Glomerular visceral epithelial cell (primary cell): ENCODE results near the gene ARPP21.

Experiments
- DNase-seq: peaks from one replicate; pipeline ENCODE4 v3.0.0-alpha.2; 2016; ENCODE audit errors: extremely low spot score

The ARPP21 gene

DNA sequence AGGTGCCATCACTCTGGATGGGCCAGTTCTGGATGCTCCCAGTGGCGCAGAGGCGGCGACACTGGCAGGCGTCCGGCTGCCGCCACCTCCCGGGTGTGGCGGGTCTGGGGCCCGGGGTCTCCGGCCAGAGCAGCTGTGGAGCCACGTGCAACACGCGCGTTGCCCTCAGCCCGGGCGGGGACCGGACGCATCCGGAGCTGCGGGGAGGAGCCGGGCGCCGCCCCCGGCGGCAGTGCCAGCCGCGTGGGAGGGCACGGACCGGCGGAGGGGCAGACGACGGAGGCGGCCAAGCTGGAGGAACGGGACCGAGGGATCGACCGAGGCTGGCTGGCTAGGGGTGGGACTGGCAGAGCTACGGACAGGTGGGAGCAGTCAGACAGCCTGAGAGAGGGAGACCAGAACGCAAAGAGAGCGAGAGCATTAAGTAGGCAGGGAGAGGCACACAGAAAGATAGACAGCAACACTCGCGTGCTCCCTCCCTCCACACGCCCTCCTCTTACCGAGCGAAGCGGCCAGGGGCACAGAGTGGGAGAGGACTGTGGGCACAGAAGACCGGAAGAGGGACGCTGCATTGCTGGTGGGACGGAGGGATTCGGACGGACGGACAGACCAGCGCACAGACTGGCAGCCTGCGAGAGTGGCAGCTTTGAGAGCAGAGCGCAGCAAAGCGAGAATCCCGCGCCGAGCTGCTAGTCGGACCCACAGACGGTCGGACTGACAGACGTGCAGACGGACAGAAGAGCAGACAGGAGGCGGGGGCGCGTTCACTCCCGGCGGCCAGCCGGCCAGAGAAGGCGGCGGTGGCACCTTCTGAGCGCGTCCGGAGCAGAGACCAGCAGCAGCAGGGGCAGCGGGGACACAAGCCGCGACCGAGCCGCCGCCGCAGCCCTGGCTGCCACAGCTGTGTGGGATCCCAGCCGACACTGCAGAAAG lies at the start of gene ARPP21:
Gene ARPP21, plus strand, starts transcription at position 272 of the 933 bp plus-strand sequence. CDS start 42,227 bp downstream, outside the sequence.
- DNase-seq, result peak; percentile 46

DNA sequence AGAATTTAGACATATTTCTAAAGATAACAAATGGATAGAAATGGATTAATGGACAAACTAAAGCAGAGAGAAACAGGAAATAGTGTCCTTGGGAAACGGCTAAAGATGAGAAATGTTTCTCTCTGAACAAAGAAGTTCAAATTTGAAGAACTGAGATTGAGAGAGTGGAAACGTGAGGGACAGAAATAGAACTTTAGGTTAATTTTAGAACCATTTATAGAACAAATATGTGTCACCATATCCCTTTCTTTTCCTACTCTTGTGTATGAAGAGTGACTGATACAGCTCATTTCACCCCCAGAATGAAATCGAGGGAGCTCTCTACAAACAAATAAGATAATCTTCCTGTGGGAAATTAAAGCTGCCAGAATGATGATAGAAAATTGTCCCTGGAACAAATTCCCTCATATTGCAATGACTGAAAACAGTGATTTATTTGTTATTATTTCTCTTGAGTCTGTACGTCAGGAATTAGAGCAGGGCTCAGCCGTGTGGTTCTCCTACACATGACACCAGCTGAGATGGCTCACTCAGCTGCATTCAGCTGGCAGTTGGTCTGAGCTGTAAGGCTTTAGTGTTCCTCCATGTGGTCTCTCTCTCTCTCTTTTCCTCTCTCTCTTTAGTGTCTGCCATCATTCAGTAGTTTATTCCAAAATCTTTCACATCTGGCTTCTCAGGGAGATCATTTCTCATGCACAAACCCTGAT lies 46.6 kb upstream of the ARPP21 start:
- no peak for DNase-seq

DNA sequence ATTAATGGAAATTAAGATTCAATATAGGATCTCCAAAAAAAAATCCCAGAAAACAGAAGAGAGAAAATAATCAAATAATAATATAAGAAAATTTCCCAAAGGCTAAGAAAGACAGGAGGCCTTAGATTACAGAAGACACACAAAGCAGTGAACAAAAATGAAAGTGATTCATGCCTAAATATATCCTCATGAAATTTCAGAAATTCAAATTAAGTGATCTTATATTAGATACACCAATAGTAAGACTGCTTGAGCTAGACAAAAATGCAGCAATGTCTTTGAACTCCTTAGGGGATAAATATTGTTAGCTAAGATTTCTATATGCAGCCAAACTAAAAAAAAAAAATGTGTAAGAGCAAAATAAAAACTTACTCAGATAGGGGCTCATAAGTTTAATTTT lies 44.6 kb upstream of the ARPP21 start:
- DNase-seq, result no peak

DNA sequence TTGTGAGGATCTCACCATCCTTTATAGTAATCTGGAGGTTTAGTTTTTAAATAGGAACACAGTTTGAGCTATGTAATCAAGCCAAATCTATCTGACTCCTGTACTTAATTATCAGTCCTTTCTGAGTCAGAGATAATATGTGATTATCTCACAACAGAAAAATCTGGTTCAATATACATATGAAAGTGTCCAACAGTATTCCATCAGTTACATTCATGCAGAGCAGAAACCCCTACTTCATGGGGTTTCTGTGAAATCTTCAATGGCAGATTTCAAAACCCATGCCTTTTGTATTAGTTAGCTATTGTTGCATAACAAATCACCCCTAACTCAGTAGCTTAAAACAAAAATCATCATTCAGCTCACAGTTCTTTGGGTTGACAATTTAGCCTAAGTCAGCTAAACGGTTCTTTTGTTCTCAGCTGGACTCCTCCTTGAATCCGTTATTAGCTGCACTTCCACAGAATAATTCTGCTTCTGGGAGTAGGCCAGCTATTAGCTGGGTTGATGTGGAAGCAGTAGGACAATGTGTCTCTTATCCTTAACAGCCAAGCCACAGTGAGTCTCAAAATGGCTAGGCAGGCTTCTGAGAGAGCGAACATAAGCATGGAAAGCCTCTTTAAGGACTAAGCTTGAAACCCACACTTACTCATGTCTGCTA lies 42.9 kb upstream of the ARPP21 start:
- DNase-seq, result no peak

DNA sequence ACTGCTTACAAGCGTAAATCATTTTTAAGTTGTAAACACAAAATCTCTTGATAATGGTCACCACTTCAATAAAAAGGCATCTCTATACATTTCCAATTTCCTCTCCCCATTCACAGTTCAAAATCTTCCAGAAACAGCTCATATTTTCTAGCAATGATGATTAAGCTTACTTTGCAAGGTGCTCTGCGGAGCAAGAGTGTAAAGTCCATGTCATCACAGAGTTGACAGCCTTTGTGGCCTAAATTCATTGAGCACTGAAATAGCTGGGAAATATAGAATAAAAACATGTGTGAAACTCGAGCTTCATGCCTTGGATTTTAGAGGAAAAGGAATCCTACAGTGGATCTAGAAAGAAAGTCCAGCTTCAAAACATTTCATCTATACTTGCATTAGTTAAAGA lies 41.8 kb upstream of the ARPP21 start:
- DNase-seq, result no peak

DNA sequence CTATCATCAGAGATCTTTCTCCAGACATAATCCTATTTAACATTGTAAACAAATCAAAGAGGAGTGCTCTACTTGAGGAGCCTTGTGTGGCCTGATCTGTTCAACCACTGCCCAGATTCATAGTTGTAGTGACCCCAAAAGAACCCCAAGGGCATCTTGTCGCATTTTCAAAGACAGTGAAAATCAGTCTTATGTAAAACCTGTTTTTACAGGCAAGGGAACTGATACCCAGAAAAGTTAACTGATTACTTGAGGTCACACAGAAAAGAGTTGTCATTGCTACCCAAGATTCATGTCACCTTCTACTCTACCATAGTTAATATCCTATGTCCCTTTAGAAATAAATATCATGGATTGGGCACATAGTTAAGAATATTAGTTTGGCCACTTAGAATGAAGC lies 40.5 kb upstream of the ARPP21 start:
- no peak for DNase-seq

DNA sequence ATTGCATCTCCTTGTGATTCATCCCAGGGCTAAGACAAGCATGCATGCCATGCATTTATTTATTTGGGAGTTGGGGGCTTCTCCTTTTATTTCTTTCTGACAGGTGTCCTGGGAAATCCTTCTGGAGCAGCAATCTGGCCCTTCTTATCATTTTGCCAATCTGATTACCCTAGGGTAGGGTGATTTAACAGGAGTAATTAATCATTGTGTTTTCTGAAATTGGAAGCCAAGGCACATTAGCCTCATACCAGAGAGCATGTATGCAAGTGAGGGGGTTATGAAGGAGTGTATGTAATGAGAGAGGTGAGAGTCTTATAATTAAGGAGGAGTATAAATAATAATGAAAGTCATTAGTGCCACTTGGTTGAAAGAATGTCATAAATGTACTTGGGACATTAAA lies 37.4 kb upstream of the ARPP21 start:
- DNase-seq, result no peak

DNA sequence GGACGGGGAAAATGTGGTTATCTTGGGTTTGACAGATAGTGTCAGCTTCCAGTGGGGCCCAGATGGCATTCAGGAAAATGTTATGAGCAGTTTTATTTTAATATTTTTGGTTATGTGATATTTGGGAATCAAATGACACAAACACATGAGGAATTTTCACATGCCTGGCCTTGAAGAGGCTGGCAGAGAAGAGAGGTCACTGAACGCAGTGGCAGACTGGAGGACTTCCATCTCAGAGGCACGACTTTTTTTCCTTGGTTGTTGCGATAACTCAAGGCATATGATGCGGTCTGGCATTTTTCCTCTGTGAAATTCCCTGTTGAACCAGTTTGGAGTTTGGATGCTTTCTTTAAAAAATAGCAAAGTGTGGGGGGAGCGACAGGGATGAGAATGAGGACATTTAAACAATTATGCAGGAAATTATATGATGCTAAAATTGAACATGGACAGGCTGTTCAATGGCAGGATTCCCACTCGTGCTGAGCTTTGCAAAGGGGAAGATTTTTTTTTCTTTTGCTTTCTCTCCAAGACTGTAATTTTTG lies 36.9 kb upstream of the ARPP21 start:
- no peak for DNase-seq

DNA sequence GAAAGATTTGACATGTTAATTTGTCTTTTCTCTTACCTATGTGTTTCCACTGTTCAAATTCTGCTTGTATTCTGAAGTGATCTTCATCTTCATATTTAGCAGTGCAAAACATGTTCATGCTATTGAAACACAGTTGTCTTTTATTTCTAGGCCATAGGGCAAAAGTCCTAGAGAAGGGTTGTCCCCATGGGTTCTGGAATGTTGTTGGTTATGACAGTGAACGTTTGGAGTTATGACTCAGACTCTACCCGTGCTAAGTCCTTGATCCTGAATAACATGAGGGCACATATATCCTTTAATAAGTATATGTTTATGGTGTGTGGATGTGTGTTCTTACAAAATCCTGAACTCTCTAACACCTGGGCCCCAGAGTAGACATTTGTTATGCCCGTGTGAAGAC lies 23.0 kb upstream of the ARPP21 start:
- DNase-seq, result no peak

DNA sequence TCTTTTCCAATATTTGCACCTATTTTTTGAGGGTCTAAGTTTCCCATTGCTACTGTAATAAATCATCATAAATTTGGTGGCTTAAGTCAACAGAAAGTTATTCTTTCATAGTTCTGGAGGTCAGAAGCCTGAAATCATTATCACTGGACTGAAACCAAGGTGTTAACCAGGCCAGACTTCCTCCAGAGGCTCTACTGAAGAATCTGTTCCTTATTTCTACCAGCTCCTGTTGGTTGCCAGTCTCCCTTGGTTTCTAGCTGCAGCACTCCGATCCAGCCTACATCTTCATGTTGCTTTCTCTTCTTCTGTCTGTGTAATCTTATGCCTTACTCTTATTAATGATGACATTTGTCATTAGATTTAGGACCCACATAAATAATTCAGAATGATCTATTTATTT lies 22.0 kb upstream of the ARPP21 start:
- DNase-seq, result peak; percentile 11

DNA sequence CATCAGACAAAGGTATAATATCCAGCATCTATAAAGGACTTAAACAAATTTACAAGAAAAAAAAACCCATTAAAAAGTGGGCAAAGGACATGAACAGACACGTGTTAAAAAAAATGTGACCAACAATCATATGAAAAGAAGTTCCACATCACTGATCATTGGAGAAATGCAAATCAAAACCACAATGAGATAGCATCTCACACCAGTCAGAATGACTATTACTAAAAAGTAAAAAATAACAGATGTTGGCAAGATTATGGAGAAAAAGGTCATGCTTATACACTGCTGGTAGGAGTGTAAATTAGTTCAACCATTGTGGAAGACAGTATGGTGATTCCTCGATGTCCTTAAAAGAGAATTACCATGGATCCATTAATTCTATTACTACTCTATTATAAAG lies 19.1 kb upstream of the ARPP21 start:
- peak; percentile 10 for DNase-seq

DNA sequence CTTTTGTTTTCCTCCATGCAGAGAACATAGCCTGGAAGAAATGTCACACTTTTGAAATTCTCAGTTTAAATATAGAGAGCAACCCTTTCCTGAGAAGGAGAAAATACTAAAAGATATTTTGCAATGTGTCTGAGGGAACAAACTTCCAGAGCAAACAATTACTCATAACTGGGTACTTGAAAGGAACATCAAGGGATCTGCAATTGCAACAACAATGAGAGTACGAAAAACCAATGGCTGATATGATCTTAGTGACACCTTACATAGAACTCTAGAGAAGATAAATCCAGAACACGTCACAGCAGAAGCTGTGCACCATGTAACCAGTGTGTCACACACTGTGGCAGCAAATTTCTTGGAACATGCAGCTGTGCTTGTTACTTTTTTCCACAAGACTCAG lies 14.6 kb upstream of the ARPP21 start:
- no peak for DNase-seq

DNA sequence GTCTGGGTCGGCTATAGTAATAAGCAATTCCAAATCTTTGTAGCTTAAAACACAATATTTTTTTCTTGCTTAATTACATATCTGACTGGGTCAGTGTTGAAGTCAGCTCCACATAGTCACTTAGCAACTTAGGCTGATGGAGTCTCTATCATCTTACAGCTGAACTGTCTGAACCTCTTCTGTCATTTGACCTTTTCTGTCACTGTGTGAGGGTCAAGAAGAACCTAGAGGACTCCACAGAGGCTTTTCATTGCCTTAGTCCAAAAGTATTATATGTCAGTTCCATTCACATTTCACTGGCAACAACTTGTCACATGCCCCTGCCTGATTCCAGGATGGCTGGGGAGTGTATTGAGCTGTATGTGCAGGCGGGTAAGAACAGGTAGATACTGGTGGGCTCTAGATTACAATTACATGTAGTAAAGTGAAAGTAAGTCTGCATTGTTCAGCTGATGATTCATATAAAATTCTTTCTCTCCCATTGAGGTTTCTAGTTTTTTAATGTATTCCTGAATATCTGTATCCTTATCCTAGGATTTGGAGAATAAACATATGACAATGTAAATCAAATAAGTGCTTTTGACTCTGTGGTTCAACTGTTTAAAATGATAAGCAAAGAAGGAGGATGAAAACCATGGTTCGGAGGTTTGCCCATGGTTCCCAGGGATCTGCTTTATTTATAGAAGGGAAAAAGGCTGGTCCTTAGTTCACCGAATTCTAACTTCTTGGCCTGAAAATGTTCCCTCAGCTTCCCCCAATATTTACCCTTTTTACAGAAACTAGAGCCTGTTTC lies 5.8 kb upstream of the ARPP21 start:
- peak; percentile 11 for DNase-seq

DNA sequence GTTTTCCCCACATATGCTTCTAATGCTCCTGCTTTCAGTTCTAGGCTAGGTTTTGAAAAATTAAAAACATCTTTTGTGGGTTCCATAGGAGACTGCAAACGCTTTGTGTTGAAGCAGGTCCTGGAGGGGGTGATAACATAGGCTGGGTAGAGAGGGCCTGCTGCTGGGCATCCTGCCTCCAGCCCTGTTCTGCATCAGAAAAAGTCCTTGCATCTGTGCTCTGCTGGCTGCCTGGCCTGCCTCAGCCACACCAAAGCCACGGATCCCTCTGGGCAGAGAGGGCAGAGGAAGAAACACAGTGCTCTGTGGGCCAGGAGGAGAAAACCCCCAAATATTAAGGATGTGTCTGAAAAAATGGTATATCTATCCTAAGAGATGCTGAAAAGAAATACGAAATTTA lies 3.9 kb upstream of the ARPP21 start:
- no peak for DNase-seq

DNA sequence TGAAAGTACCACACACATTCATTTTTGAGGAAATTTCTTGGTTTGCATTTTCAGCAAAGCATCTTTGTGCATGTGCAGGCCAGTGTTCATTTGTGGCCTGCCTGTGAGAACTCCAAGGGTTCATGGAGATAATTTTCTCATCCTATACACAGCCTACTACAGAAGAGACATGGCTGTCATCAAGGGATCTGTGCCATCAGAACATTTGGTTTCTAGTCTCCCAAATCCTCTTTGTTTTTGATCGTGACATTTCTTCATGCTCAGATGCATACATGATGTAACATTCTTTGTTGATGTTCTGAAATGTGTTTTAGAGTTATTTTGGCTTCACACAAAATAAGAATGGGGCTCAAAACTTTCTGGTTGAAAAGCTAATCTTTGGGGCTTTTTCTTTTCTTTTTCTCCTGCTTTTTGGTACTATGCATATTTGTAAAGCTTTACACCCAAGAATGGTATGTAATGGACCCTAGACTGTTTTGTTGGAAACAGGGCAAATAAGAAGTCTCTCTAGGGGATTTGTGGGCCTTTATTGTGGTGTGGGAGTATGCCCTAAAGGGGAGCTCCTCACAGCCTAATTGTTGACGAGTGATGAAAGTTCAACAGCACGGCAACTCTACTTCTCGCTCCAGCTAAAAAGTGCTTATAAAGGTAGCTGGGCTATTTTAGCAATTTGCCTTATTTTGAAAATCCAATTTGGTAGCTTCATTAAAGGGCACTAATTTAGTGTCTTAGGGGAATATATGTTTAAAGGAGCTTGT lies 3.2 kb upstream of the ARPP21 start:
- DNase-seq, result no peak

DNA sequence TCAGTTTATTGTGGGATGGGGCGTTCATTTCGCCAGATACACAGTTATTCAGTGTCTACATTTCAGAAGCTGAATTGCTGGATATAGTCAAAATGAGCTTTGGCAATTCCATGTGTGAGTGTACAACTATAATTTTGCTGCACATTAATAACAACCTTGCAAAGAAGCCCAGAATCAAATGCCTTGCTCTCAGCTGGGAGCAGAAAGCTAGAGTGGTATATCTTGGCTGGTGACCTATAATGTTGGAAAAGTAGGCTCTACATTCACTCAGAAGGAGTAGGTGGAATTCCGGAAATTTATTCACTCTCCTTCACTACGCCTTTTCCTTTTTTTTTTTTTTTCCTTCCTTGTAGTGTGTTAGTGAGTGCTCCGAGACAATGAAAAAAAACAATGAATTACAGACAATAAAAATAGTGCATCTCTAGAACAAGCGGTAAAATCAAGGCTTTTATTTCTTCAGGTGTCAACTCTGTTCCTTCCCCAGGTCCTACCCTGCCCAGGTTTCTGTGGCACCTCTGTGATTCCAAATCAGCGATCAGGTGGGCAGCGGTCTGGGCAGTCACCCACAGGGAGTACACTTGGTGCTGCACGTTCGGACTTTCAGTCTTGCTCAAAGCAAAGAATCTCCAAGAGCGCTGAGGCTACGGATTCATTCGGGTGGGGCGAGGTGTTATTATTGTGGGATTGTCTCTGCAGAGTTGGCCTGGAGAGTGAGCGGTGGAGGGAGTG lies 910 bp upstream of the ARPP21 start:
- no peak for DNase-seq

DNA sequence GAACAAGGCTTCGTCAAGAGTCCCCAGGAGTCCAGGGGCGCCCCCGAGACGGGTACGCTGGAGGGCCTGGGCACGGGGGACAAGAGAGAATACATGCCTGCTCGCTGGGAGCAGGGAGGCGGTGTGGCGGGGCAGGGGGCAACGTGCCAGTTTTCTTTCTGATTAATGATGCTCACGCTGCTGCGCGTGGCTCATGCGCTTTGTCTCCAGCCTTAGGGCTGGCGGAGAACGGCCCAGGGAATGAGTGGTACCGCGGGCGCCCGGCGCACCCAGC lies 408 bp upstream of the ARPP21 start:
- DNase-seq, result no peak

DNA sequence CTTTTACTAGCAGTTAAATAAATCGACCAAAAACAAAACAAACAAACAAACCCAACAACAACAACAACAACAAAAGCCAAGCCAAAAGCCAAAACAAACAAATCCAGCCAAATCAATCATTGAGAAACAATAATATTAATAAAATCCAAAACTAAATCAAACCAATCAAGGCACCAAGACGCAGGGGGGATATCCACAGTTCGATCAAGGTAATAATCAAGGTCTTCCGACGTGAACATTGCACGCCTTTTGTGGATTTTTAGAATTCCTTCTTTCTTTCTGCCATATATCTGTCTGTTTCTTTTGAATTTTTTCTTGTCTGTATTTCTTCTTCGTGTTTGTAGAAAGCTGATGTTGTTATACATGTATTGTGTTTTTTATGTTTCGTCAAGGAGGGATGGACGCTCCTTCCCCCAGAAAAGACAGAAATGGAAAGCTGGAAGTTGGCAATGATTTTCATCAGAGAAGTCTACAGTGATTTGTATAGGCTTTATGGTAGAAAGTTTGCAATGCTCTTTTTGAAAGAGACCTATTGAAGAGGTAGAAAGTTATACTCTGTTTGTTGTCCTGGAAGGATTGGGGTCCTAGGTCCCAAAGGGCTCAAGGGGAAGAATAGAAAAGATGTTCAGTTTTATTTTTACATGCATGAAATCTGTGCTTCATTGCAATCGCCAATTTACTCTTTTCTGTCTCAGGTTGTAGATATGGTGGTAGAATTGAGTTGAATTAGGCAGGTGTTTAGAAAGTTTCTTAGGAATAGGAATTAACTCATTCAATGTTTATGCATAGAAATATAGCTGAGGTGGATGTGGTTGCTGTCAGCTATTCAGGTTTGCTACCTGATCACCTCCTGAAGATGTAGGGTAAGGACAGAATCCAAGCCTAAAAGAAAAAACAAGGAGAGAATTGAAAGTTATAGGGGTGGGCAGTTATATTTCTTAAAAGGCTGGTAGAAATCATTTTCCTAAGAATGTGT lies 1.2 kb downstream of the ARPP21 start:
- no peak for DNase-seq

DNA sequence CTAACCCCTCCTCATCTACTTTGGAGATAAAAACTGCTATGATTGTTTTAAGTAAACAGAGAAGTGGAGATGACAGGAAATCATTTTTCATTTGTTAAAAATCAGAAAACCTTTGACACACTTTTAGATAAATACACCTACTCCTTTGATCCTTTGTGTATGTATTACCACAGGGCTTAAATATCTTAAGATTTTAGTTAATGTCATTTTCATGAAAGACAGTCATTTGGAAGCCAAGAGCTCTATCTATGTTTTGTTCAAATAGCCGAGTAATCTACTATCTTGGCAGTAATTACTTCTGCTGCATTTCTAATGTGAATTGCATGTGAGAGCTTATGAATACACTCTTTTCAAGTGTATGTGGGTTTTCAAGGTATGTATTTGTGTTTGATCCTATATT lies 2.0 kb downstream of the ARPP21 start:
- DNase-seq, result no peak
